ENCODE data around the gene SARS2.

Gene SARS2

DNA sequence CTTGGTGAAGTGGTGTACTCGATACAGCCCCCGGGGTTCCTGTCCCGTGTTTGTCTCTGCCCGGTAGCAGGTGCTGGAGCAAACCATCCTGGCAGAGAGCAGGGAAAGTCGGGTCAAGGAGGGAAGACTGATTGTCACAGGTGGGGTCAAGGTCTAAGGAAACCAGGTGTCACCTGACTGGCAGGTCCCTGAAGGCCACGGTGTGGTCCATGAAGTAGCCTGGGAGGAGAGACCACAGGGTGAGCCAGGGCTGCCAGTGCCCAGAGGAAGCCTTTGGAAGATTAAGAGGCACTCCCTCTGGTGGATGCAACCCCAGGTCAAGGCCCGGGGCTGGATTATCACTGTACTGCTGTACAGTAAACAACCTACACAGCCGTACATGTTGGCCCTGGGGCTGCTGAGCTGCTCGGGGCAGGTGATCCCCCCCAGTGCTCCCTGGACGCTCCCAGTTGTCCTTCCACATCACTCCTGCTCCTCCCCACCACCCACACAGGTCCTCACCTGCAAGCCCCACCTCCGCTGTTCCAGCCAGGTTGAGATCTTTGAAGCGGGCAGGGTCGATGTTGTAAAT, 12.6 kb downstream of the SARS2 start:
- DNase-seq (ENCODE audit: low spot score) = peak; percentile 65

DNA sequence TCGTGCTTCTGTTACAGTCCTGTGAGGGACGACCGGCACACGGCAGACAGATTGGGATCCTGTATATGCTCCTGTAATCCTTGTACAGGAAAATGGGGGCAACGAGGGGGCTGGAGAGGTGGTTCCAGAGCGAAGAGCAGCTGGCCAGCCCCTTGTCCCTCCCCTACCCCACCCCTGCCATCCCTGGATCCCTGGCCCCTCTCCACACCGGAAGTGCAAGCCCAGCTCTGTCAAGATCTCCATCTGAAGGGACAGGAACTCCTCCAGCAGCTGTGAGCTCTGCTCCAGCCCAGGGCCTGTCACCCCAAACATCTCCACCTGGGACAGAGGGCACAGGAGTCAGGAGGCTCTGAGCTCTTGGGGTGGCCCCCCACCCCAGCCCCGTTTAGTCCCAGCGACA, 13.0 kb downstream of the SARS2 start:
- no peak for DNase-seq (ENCODE audit: low spot score)

DNA sequence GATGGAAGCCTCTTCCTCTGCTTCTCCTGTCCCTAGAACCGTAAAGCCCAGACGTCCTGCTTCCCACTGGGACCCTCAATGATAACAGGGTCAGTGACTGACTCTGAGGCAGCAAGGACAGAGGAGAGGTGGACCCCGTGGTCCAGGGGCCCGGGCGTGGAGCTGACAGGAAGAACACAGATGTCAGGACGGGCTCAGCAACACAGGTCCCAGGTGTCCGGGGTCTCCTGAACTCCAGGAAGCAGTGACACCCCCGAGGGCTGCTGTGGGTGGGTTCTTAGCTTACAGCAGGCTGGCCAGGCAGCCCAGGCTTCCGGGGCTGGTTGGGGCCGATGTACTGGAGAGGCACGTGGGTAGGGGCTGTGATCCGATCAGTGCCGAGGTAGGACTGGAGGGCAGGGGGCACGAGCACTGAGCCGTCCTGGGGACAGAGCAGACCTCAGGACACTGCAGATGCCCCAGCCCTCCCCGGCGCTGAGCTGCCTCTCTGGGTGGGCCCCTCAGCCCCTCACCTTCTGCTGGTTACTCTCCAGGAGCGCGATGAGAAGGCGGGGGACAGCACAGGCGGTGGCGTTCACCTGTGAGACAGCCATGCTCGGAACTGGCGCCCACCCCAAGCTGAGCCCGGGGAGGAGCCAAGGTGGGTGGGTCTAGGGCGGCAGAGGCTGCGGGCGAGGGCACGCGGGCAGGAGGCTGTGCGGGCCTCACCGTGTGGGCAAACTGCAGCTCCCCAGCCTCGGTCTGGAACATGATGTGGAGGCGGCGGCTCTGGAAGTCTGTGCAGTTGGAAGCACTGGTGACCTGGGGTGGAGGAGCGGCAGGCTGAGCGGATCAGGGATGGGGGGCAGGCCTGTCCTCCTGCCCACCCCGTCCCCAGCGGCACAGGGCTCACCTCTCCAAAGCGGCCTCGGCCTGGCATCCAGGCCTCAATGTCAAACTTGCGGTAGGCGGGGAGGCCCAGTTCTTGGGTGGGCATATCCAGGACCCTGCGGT, 14.9 kb downstream of the SARS2 start:
- DNase-seq (ENCODE audit: low spot score) = no peak

DNA sequence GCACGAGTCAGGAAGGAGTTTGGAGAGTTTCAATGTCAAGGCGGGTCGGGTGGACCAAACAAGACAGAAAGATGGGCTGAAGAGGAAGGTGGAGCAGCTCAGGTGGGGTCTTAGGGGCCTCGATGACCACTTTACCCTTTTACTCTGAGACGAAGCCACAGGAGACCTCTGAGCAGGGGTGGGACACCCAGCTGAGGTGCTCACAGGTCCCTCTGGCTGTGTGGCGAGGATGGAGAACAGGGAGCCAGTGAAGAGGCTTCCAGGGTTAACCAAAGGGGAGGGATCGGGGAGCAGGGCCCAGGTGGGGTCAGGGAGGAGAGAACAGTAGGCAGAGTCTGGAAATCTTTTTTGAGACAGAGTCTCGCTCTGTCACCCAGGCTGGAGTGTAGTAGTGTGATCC, 16.6 kb downstream of the SARS2 start:
- no peak for DNase-seq (ENCODE audit: low spot score)

DNA sequence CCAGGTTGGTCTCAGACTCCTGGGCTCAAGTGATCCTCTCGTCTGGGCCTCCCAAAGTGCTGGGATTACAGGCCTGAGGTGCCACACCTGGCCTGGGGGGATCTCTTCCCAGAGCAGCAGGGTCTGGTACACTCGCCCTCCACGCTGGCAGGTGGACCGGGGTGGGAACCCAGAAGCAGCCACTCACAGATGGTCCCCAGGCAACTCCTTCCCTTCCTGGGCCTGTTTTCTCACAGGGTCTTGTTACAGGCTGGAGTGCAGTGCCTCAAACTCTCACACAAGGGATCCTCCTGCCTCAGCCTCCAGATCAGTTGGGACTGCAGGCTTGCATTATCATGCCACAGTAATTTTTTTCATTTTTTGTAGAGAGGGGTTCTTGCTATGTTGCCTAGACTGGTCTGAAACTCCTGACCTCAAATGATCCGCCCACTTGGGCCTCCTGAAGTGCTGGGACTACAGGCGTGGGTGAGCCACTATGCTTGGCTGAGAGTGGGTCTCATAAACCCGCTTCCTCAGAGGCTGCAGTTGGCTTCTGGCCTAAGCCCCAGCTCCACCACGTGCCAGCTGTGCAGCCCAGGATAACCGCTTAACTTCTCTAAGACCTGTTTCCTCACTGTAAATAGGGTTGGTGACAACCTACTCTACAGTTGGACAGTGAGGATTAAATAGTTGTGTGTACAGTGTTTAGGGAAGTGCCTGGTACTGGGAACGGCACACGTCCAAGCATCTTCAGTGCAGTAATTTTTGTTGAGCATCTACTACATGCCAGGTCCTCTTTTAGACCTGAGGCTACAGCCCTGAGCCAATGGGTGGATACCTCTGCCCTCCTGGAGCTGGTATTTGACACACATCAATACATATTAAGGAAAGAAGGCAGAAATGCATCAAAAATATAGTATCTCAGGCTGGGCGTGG, 17.7 kb downstream of the SARS2 start:
- DNase-seq (ENCODE audit: low spot score) = no peak

DNA sequence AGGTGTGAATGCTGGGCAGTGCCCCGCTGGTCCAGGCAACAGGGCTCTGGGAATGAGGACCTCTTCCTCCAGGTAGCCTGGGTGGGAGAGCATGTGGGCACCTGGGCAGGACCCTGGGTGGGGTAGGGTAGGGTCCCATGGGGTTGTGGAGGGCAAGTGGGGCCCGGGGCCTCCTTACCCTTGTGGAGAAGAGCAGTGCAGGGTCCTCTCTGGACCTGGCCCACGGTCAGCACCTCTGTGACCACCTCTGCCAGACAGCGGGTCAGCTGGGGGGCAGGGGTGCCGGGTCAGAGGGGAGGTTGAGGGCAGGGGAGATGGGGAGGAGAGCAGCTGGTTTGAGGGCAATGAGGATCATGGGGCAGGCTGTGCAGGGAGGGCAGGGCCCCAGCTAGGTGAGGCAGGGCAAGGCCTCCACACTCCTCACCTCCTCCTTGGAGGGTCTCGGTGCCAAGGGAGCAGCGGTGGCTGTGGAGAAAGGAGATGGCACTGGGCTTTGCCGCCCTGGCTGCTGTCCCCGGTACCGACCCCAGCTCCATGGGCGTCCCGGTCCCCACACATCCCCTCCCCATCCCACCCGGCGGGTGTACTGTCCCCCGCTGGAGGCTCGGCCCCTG, 19.1 kb downstream of the SARS2 start:
- DNase-seq (ENCODE audit: low spot score) = no peak

DNA sequence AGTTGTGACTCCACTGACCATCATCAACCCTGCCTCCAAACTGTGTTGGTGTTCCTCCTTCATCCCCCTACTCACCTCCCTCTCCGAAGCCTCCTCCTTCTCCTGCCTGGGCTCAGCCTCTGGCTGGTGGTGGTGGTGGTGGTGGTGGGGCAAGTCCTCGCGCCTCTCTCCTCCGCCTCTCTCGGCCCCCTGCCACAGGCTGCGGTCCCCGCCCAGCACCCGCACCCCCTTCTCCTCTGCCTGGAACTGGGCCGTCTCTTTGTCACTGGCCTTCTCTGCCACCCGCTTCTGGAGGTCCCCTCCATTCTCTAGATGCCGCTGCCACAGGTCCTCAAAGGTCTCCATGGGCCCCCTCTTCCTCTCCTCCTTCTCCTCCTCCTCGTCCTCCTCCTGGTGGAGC, 20.1 kb downstream of the SARS2 start:
- no peak for DNase-seq (ENCODE audit: low spot score)

DNA sequence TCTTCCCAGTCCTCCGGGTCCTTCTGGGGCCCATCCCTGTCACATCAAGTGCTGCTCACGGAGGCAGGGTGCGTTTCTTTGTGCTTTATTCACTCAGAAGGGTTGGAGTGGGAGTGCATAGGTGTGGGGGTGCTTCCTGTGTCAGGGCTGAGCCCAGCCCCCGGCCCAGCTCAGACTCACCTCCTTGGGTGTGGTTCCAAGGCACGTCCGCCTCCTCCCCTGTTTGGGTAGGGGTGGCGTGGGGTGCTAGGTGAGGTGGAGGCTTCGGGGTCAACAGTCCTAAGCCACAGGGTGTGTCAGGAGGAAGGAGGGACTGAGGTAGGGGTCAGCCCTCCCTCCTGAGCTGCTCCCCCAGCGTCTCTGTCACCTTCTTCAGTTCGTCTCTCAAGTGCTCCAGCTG, 21.7 kb downstream of the SARS2 start:
- DNase-seq (ENCODE audit: low spot score) = no peak

DNA sequence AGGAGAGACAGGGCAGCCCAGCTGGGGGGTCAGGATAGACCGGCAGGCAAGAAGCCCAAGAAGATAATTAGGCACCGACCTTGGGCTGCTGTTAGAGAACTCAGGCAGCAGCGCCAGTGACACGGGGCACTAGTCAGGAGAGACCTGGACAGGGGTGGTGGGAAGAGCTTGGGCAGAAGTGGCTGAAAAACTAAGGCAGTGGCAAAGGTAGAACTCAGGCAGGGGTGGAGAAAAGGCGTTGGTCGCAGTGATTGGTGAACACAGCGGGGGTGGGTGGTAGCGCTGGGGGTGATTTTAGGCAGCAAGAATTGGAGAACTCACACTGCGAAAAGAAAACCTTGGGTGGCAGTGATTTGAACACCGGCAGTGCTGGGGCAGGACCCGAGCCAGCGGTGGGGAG, 22.9 kb downstream of the SARS2 start:
- no peak for DNase-seq (ENCODE audit: low spot score)

DNA sequence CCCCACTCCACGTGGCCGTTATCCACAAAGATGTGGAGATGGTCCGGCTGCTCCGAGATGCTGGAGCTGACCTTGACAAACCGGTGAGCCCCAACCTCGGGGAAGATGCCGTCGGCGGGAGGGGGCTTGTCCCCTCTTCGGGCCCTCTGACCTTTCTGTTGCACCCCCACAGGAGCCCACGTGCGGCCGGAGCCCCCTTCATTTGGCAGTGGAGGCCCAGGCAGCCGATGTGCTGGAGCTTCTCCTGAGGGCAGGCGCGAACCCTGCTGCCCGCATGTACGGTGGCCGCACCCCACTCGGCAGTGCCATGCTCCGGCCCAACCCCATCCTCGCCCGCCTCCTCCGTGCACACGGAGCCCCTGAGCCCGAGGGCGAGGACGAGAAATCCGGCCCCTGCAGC, 23.3 kb downstream of the SARS2 start:
- DNase-seq (ENCODE audit: low spot score) = no peak

DNA sequence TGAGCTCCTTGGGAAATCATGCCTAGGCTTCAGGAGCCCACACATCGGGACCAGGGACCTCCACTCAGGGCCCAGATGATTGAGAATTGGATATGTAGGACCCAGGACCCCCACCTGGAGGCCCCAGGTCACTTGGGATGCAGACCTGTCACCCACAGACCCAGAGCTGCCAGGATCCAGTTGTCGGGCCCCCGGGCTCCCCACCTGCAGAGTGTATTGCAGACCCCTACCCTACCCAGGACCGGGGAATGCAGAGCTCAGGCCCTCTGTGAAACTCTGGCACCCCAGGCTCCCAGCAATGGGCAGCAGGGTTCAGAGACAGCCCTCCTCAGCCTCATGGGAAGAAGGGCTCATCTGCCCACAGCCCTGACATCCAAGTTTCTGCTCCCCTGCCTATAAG, 24.9 kb downstream of the SARS2 start:
- no peak for DNase-seq (ENCODE audit: low spot score)

DNA sequence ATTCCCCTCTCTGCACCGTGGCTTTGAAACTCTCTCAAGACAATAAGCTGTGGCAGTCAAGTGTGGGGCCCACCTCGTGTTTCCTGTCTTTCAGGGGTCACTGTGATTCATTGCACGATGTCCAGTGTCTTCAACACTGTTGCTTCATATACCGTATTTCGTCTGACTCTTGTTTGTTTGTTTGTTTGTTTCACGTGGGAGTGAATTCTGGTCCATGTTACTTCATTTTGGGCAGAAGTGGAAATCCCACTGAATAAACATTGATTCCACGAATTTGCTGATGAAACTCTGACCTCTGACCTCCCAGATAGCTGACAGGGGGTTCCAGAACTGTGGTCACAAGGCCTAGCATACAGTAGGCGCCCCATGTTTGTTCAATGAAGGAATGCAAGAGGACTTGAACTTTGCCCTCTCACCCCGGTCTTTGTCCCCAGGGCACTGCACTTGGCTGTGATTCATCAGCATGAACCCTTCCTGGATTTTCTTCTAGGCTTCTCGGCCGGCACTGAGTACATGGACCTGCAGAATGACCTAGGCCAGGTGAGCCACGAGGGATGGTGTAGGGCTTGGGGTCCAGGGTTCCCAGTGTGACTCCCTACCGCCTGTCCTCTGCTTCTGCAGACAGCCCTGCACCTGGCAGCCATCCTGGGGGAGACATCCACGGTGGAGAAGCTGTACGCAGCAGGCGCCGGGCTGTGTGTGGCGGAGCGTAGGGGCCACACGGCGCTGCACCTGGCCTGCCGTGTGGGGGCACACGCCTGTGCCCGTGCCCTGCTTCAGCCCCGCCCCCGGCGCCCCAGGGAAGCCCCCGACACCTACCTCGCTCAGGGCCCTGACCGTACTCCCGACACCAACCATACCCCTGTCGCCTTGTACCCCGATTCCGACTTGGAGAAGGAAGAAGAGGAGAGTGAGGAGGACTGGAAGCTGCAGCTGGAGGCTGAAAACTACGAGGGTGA, 25.7 kb downstream of the SARS2 start:
- no peak for DNase-seq (ENCODE audit: low spot score)

DNA sequence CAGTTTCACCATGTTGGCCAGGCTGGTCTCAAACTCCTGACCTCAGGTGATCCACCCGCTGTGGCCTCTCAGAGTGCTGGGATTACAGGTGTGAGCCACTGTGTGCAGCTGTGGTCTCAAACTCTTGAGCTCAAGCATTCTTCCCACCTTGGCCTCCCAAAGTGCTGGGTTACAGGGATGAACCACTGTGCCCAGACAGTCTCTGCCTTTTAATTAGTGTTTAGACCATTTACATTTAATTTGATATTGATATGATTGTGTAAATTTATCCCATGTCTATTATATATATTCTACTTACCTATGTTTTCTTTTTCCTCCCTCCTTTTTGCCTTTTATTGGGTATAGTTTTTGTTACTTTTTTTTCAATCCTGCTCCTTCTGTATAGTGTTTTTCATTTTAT, 28.9 kb downstream of the SARS2 start:
- no peak for DNase-seq (ENCODE audit: low spot score)

DNA sequence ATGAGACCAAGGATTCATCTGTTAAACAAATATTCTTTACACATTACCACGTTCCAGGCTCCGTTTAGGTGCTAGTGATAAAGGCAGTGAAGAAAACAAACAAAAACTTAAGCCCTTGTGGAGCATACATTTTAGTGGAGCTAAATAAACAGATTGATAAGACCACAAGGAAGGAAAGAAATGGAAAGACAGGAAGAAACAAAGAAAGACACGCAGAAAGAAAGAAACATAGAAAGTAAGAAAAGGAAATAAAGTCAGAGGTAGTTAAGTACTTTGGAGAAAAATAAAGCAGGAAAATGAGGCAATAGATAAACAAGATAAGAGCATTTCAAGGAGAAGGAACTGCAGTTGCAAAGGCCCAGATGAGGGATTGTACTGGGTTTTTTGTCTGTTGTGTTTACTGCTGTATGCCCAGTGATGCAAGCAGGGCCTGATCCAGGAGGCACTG, 29.8 kb downstream of the SARS2 start:
- no peak for DNase-seq (ENCODE audit: low spot score)

DNA sequence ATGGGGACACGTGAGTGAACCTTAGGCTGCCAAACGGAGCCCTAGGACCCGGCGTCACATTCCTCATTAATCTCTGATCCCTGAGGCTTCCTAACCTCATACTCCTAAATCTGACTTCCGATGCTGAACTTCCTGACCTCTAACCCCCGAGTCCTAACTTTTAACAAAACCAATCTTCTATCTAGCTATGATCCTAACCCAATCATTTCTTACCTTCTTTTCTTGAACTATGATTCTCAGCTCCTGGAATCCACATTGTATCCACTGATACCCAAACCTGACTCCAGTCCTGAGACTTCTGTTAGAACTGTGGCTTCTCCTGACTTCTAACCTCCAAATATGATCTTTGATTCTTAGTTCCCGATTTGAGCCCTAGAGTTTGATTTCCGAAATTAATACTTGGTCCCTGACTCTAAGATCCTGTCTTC, 30.3 kb downstream of the SARS2 start:
- peak; percentile 69 for DNase-seq (ENCODE audit: low spot score)

DNA sequence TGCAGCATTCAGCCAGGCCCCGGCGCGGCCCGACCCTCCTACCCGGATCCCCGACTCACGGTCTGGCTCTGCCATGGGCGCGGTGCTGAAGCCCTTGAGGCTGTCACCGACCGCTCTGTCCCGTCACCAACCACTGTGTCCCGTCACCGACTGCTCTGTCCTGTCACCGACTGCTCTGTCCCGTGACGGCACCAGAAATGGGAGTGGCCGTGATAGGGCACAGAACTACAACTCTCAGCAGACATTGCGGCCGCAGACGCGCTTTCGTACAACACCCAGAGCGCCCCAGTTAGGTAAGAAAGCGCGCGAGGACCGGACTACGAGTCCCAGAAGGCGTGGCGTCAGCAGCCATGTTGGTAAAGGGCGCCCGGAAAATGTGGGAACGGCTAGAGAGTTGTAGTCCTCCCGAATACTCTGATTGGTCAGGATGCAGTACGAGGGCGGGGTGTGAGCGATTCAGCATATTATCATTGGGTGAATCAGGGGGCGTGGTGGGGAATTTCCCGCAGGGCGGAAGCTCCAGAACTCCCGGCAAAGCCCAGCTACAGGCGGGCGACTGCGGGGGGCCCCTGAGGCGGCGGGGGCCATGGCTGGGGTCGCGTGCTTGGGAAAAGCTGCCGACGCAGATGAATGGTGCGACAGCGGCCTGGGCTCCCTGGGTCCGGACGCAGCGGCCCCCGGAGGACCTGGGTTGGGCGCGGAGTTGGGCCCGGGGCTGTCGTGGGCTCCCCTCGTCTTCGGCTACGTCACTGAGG, 30.9 kb downstream of the SARS2 start, which contains the start of the genes NFKBIB and SIRT2:
NFKBIB (plus strand) TSS at position 523 of the 755 bp plus-strand sequence; CDS start at position 587, 64 bp downstream.
SIRT2 (minus strand) TSS at position 172 of the 755 bp plus-strand sequence; CDS start at position 75, 97 bp downstream.
- DNase-seq (ENCODE audit: low spot score) = peak; percentile 100

DNA sequence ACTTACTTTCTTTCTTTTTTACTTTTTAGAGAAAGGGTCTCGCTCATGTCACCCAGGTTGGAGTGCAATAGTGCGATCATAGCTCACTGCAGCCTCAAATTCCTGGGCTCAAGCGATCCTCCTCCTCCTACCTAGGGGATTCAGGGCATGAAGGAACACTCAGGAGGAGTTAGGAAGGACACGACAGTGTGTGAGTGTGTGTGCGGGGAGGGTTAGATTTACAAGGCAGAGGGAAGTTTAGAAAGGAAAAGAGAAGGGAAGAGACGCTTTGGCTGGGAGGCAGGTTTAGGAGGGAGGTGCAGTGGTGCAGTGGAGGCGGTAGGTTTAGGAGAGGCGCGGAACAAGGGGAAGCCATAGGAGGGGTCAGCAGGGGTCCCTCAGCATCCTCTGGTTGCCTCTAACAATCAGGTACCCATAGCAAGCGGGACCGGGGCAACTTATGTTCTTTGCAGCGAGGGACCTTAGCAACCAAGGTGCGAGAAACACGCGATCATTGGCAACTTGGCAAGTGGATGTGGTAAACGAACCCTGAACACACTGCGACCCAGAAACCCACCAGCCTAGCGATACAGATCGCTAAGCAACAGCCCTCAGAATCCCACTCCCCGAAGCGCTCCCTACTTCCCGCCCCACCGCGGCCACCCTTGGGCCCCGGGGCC, 31.6 kb downstream of the SARS2 start:
- DNase-seq (ENCODE audit: low spot score) = no peak

DNA sequence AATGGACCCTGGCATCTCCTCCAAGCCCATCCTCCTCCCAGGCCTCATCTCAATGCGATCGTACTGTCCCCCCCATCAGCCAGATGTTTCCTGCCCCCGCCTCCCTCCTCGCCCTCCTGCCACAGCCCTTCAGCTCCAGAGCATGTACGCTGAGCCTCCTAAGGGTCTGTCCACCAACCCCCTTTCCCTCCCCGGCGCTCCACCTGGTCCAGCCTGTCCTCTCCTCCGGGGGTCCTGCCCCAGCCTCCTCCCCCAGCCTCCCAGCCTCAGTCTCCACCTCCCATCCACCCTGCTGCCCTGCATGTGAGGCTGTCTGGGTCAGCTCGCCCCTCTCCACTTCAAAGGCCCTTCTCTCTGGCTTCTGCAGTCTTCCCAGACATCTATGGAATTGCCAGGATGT, 35.6 kb downstream of the SARS2 start:
- DNase-seq (ENCODE audit: low spot score) = no peak

DNA sequence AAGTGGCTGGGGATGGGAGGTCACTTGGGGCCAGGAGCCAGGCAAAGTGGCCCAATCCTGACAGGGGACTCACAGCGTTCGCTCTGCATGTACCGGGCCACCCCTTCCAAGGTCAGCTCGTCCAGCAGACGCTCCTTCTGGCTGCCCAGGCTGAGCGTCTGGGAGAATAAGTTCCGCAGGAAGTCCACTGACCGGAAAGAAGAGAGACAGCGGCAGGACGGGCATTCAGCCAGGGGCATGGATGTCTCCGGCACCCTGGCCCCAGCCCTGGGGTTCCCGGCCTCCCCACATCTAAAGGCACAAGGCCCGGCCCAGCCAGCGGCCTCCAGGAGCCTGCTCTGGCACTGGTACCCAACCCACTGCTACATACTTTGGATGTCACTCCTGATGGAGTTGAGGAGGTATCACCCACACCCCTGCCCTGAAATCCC, 37.2 kb downstream of the SARS2 start:
- no peak for DNase-seq (ENCODE audit: low spot score)

Data from SW480 (cell line).